ENCODE data around the gene MGAT1.
"Not testable (repeated sequence)": the region's sequence is repeated elsewhere in the genome, so short reads cannot be mapped to it uniquely, and the experiment has no call there.

Gene MGAT1

GRCh38 chr5:180802325-180803180 lies at the start of gene MGAT1:
TSS of gene MGAT1 (minus strand) at chr5:180802806. CDS start at chr5:180792971, 9,835 bp downstream.
- DNase-seq: peak; percentile 83

- no peak for DNase-seq
Observed at GRCh38 chr5:180850434-180851078, 48.0 kb upstream of the MGAT1 start.

- DNase-seq: no peak
Observed at GRCh38 chr5:180849827-180850226, 47.2 kb upstream of the MGAT1 start.

- no peak for DNase-seq
Observed at GRCh38 chr5:180848878-180849277, 46.3 kb upstream of the MGAT1 start.

- no peak for DNase-seq
Observed at GRCh38 chr5:180848265-180848664, 45.7 kb upstream of the MGAT1 start.

- DNase-seq: no peak
Observed at GRCh38 chr5:180847026-180847425, 44.4 kb upstream of the MGAT1 start.

GRCh38 chr5:180844858-180845257 lies 42.3 kb upstream of the MGAT1 start:
- DNase-seq: no peak

GRCh38 chr5:180844432-180844831 lies 41.8 kb upstream of the MGAT1 start:
- no peak for DNase-seq

- no peak for DNase-seq
Observed at GRCh38 chr5:180839935-180840334, 37.3 kb upstream of the MGAT1 start.

GRCh38 chr5:180839227-180839626 lies 36.6 kb upstream of the MGAT1 start:
- DNase-seq: no peak

- no peak for DNase-seq
Observed at GRCh38 chr5:180837478-180837877, 34.9 kb upstream of the MGAT1 start.

GRCh38 chr5:180832638-180833068 lies 30.0 kb upstream of the MGAT1 start:
- DNase-seq: peak; percentile 9

GRCh38 chr5:180831139-180832093 lies 28.8 kb upstream of the MGAT1 start:
- DNase-seq: peak; percentile 82

- peak; percentile 89 for DNase-seq
Observed at GRCh38 chr5:180830253-180831138, 27.9 kb upstream of the MGAT1 start.

GRCh38 chr5:180829726-180830125 lies 27.1 kb upstream of the MGAT1 start:
- peak; percentile 77 for DNase-seq

- DNase-seq: peak; percentile 77
Observed at GRCh38 chr5:180828756-180829531, 26.3 kb upstream of the MGAT1 start.

- DNase-seq: not testable (repeated sequence)
Observed at GRCh38 chr5:180827374-180827773, 24.8 kb upstream of the MGAT1 start.

GRCh38 chr5:180825768-180826525 lies 23.3 kb upstream of the MGAT1 start:
- peak; percentile 79 for DNase-seq

- no peak for DNase-seq
Observed at GRCh38 chr5:180824630-180825476, 22.2 kb upstream of the MGAT1 start.

Measured in inflammatory macrophage treated with lipopolysaccharide for 4 hours (primary cell).